A549 (cell line): ENCODE measurements around the gene UNKL.

ENCODE experiments used
- CHD4 ChIP-seq: fragments of 200-600 bp; sonication (generic); IDR thresholded peaks from 2 replicates; pipeline ENCODE4 v1.6.1; 2016; ENCODE audit warnings: antibody characterized with exemption, mild to moderate bottlenecking, borderline replicate concordance
- EP300 ChIP-seq, 2 experiments: fragments of >200 bp; sonication (Bioruptor Twin); formaldehyde crosslinking; IDR thresholded peaks; 2 replicates in 1 of 2; 3 replicates in 1 of 2; pipeline ENCODE4 v1.6.1; 2016 to 2017
- MAFK ChIP-seq: fragments of 450-650 bp; IDR thresholded peaks from 2 replicates; pipeline ENCODE4 v1.6.1; 2014; ENCODE audit not compliant: partially characterized antibody
- RFX5 ChIP-seq: fragments of 450-650 bp; IDR thresholded peaks from 2 replicates; pipeline ENCODE4 v1.7.1; 2014; ENCODE audit warnings: antibody characterized with exemption, mild to moderate bottlenecking, moderate library complexity
- SREBF2 ChIP-seq: fragments of 450-650 bp; IDR thresholded peaks from 2 replicates; pipeline ENCODE4 v1.6.1; 2014; ENCODE audit warnings: mild to moderate bottlenecking, moderate library complexity
- TF ChIP-seq, protein P1 (sequence below): IDR thresholded peaks from 2 replicates; pipeline ENCODE4 v1.6.1; 2012
- TF ChIP-seq, protein P2 (sequence below): fragments of >200 bp; sonication (Bioruptor Twin); formaldehyde crosslinking; IDR thresholded peaks from 3 replicates; pipeline ENCODE4 v1.5.1; 2016

DNA sequence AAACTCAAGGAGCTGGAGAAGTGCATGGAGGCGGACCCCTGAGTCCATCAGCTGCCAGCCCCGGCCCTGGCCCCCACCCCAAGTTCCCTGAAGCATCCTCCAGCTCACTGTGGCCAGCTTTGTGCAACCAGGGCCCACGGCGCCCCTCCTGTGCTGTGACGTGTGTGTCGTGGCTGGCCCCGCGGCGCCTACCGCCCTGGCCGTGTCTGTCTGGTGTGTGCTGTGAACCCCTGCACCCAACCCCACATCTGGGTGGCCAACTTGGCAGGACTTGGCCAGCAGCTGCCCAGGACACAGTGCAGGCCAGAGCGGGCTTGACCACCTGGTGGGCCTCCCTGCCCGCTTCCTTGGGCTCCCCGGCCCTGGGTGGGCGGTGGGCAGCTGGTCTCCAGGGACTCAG, 66.1 kb downstream of the UNKL start:
- TF ChIP-seq, protein P1, sequence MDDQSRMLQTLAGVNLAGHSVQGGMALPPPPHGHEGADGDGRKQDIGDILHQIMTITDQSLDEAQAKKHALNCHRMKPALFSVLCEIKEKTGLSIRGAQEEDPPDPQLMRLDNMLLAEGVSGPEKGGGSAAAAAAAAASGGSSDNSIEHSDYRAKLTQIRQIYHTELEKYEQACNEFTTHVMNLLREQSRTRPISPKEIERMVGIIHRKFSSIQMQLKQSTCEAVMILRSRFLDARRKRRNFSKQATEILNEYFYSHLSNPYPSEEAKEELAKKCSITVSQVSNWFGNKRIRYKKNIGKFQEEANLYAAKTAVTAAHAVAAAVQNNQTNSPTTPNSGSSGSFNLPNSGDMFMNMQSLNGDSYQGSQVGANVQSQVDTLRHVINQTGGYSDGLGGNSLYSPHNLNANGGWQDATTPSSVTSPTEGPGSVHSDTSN: no peak
- TF ChIP-seq, protein P2, sequence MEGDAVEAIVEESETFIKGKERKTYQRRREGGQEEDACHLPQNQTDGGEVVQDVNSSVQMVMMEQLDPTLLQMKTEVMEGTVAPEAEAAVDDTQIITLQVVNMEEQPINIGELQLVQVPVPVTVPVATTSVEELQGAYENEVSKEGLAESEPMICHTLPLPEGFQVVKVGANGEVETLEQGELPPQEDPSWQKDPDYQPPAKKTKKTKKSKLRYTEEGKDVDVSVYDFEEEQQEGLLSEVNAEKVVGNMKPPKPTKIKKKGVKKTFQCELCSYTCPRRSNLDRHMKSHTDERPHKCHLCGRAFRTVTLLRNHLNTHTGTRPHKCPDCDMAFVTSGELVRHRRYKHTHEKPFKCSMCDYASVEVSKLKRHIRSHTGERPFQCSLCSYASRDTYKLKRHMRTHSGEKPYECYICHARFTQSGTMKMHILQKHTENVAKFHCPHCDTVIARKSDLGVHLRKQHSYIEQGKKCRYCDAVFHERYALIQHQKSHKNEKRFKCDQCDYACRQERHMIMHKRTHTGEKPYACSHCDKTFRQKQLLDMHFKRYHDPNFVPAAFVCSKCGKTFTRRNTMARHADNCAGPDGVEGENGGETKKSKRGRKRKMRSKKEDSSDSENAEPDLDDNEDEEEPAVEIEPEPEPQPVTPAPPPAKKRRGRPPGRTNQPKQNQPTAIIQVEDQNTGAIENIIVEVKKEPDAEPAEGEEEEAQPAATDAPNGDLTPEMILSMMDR: no peak
- no peak for TF ChIP-seq CHD4
- no peak for TF ChIP-seq RFX5
- TF ChIP-seq MAFK: no peak
- no peak for TF ChIP-seq EP300 (IDR thresholded peaks at IDR 0.05)
- no peak for TF ChIP-seq SREBF2
